Measurements from ENCODE around the gene OCA2.

GRCh38 chr15:27808182-27808581 lies 290.9 kb downstream of the OCA2 start:
- no peak for TF ChIP-seq CTCF (conservative IDR thresholded peaks at IDR 0.05; ENCODE audit: low read length)
- no peak for TF ChIP-seq EZH2phosphoT487 (IDR thresholded peaks at IDR 0.05; ENCODE audit: borderline replicate concordance)

All from Loucy (cell line).